ENCODE data around the gene AHCYL2.

- no peak for TF ChIP-seq CTCF (conservative IDR thresholded peaks at IDR 0.05; ENCODE audit: low read length)
- TF ChIP-seq EZH2phosphoT487 (IDR thresholded peaks at IDR 0.05; ENCODE audit: borderline replicate concordance) = no peak
These were observed 197.9 kb downstream of the AHCYL2 start for GRCh38 chr7:129422727-129423126.

All from Loucy (cell line).